Right lung (tissue), 10 donors: Measurements from ENCODE around the gene GREM1. TPM values are rescaled to one million over a fixed set of nuclear protein-coding genes. Genes with fewer than 3 reads are reported as not detected.
A peak's percentile ranks its signal among the peaks of the same experiment; 100 is the strongest.

Experiments
- DNase-seq, 2 donors: peaks; one replicate each; pipeline ENCODE4 v3.0.0-alpha.2; 2013
- long read RNA-seq, 8 donors: transcript quantifications; one replicate each; lab custom pipeline, GENCODE V29; 2026
- polyA plus RNA-seq, 5 donors: library from polyadenylated mRNA; unstranded; fragments of 120-200 nt; gene quantifications; one replicate each; pipeline versions ENCODE4 v1.2.1 to v1.2.3, GENCODE V29; 2013; ENCODE audit warnings: inconsistent platforms in 1 of 5, low replicate concordance in 1 of 5; ENCODE audit not compliant: insufficient read length in 5 of 5, insufficient read depth in 1 of 5

GREM1 gene
- under 1 TPM; 0.01 to 0.18 (median 0.09) TPM for polyA plus RNA-seq
- long read RNA-seq, donor 1, result 0 reads
- long read RNA-seq, donor 2, result 0 reads
- long read RNA-seq, donor 3, result 0 reads
- long read RNA-seq, donor 4, result 0 reads
- long read RNA-seq, donor 5, result 0 reads
- long read RNA-seq, donor 6, result 0 reads
- long read RNA-seq, donor 7, result 0 reads
- long read RNA-seq, donor 8, result 0 reads

DNA sequence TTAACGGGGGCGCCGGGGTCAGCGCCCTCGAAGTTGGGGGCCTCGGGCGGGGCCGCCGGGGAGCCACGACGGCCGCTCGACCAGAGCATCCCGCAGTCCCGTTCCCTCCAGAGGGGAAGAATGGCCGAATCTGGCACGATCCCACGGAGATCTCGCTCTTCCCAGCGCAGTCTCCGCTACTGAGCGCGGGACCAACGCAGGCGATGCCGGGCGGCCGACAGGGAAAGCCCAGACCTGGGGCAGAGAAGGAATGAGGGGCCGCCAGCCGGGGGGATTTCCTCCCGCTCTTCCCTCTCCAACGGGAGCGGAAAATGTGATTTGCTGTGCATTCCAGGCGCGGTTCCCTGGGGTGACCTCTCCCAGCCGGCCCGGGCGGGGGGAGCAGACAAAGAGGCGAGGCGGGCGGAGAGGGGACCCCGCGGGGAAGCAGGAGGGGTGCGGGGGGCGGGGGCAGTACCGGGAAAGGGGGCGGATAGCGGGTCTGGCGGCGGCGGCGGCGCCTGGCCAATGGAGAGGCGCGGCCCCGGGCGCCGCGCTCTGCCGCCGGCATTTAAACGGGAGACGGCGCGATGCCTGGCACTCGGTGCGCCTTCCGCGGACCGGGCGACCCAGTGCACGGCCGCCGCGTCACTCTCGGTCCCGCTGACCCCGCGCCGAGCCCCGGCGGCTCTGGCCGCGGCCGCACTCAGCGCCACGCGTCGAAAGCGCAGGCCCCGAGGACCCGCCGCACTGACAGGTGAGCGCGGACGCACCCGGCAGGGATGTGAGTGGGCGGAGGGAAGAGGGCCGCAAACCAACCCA, at the start of gene GREM1:
TSS of gene GREM1 (plus strand) at position 579 of the 801 bp plus-strand sequence. CDS start 12,687 bp downstream, outside the sequence.
- DNase-seq, result no peak

GRCh38 chr15:32668942-32669341, 48.9 kb upstream of the GREM1 start:
- no peak for DNase-seq

- peak in 1 of 2 donors; percentile 26 for DNase-seq
Observed at GRCh38 chr15:32669896-32670611, 47.8 kb upstream of the GREM1 start.

DNA sequence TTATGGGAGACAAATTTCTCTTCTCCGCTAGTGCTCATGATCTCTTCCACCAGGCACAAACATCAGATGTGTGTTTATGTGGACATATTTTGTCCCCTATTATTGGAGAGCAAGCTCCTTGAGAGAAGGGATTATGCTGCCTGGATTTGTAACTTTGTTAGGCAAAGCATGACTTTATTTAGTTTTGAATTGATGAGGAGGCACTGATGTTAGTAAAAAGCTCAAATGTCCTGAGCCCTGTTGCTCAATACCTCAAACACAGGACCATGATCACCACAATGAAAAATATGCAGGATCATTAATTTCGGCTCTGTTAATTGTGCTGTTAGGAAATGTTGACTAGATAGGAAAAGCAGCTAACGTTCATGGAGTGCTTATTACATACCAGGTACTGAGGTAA, 47.2 kb upstream of the GREM1 start:
- no peak for DNase-seq

- DNase-seq, result no peak
Observed at GRCh38 chr15:32671339-32672325, 46.2 kb upstream of the GREM1 start.

DNA sequence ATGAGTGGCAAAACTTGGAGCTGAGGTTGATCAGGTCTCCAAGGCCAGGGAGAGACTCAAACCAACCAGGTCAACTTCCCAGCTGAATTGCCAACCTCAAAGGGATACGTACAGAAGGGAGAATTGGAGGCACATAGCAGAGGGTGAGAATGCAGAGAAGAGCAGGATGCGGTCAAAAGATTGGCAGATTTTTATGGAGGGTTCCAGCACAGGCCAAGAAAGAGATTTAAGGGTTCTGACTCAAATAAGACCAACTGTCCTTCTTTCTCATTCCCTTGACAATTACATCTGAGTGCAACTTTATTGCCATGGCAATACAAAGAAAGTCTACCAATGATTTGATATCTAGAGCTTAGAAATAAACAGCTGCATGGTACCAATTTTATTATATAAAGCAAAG, 43.1 kb upstream of the GREM1 start:
- DNase-seq, result no peak

- DNase-seq, result no peak
Observed at GRCh38 chr15:32675466-32675865, 42.3 kb upstream of the GREM1 start.

- no peak for DNase-seq
Observed at GRCh38 chr15:32676169-32676568, 41.6 kb upstream of the GREM1 start.

- DNase-seq, result no peak
Observed at GRCh38 chr15:32677238-32677750, 40.5 kb upstream of the GREM1 start.

DNA sequence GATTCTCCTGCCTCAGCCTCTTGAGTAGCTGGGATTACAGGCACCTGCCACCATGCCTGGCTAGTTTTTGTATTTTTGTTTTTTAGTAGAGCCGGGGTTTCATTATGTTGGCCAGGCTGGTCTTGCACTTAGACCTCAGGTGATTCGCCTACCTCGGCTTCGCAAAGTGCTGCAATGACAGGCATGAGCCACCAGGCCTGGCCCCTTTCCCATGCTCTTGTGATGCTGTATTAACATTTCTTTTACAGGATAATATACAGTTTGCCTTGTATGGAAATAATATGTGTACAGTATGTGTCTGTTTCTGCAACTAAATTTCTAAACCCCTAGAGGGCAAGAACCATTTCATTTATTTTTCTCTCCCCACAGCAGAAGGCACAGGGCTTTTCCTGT, 38.5 kb upstream of the GREM1 start:
- no peak for DNase-seq

GRCh38 chr15:32682569-32682968, 35.2 kb upstream of the GREM1 start:
- DNase-seq, result no peak

GRCh38 chr15:32682977-32683630, 34.7 kb upstream of the GREM1 start:
- no peak for DNase-seq

DNA sequence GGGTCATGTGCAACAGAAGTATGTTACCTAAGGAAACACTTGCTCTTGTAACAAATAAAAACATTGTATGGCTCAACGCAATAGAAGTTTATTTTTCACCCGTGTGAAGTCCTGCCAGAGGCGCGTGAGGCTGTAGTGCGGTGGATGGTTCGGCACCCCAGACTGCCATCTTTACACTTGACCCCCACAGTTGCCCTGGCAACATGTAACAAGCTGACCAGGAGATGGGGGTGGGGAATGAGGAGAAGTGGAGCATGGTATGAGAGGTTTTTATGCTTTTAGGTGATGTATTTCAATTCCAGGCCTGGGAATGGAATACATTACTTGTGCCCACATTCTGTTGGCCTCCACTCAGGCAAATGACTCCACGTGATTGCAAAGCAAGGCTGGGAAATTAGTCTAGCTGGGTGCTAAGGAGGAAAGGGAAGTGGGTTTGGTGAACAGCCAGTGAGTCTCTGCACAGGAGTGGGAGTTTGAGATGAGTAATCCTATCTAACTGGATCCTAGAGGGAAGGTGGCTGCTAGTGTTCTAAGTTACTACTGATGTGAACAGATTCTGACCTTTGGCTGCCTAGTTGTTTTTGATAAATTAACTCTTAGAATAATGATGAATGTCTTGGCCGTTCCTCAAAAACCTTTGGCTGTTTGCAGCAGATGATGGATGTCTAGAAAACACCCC, 33.8 kb upstream of the GREM1 start:
- no peak for DNase-seq

- DNase-seq, result no peak
Observed at GRCh38 chr15:32685576-32685975, 32.2 kb upstream of the GREM1 start.

GRCh38 chr15:32687556-32687955, 30.2 kb upstream of the GREM1 start:
- DNase-seq, result no peak

GRCh38 chr15:32688151-32688639, 29.6 kb upstream of the GREM1 start:
- DNase-seq, result peak; percentile 24 to 33

GRCh38 chr15:32690941-32691688, 26.7 kb upstream of the GREM1 start:
- DNase-seq, result no peak

DNA sequence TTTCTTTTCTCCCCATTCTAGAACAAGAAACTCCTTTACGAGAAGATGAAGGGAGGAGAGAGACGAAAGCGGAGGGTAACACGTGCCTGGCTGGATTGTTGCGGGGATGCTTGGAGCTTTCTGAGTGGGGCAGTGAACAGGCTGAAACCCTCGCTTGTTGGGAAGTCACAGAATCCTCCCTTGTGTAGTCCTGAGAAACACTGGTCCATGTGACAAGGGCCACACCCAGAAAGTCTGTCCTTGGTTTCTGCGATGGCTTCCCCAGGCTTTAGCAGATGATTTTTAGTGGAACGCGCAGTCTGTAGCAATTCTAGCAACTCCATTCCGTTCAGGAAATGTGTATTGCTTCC, 26.1 kb upstream of the GREM1 start:
- DNase-seq, result no peak

GRCh38 chr15:32692286-32692685, 25.5 kb upstream of the GREM1 start:
- no peak for DNase-seq
